HepG2 (cell line): ENCODE data around the gene INPP4B. TPM values are rescaled to one million over a fixed set of nuclear protein-coding genes. Genes with fewer than 3 reads are reported as not detected.

Experiments
- ATAC-seq: fragments of 200-7000 bp; cut with Tn5 transposase; 3 replicates; pipeline ENCODE4 v1.9.1; 2020; ENCODE audit warnings: mild to moderate bottlenecking, moderate library complexity
- BruUV-seq: library from RNA; stranded (reverse); fragments of 400-500 nt; replicated peaks from 2 replicates; lab custom pipeline; 2021; lab: Mats Ljungman, UMichigan
- CTCF ChIA-PET: fragments of 300-600 bp; formaldehyde crosslinking; extraction: SDS; loops from one replicate; lab custom pipeline; 2021; ENCODE audit warnings: low total read pairs, inconsistent platforms, low intra/inter-chr PET ratio; lab: Yijun Ruan, JAX
- POLR2A ChIA-PET: fragments of 350-600 bp; sonication (Branson Sonifier 250); formaldehyde crosslinking; loops from one replicate; lab custom pipeline; 2020; ENCODE audit warnings: antibody characterized with exemption, inconsistent platforms; lab: Yijun Ruan, JAX
- DNase-seq: peaks from one replicate; pipeline ENCODE4 v3.0.0-alpha.2; 2015; ENCODE audit warnings: low spot score
- FAIRE-seq: peaks from 3 replicates; lab custom pipeline; 2011; peaks lifted over from hg19 to GRCh38; lab: Jason Lieb, UNC
- H2AFZ ChIP-seq: one replicate; pipeline ENCODE4 v1.6.1; 2011; ENCODE audit warnings: low read length, inconsistent platforms
- H3K27ac ChIP-seq: fragments of 300-600 bp; 3 replicates; pipeline ENCODE4 v1.8.0; 2011; ENCODE audit warnings: mixed run types, mild to moderate bottlenecking, mixed read lengths, low read length, inconsistent platforms; ENCODE audit not compliant: insufficient read depth; ENCODE audit errors: extremely low read length
- H3K27me3 ChIP-seq, 2 experiments: fragments of 200-600 bp in 1 of 2; 2 replicates in 1 of 2; 3 replicates in 1 of 2; pipeline versions ENCODE4 v1.6.0 to v1.8.0; 2011; ENCODE audit warnings: low read length in 2 of 2, mild to moderate bottlenecking in 2 of 2, moderate library complexity in 2 of 2, inconsistent platforms in 1 of 2; ENCODE audit not compliant: insufficient read depth in 2 of 2, control insufficient read depth in 1 of 2
- H3K36me3 ChIP-seq, 2 experiments: fragments of 200-600 bp in 1 of 2; replicated peaks in 1 of 2; 2 replicates in 1 of 2; 3 replicates in 1 of 2; pipeline versions ENCODE4 v1.5.1 to v1.8.0; 2011; ENCODE audit warnings: low read length in 2 of 2, inconsistent platforms in 1 of 2; ENCODE audit not compliant: insufficient read depth in 2 of 2, control insufficient read depth in 1 of 2
- H3K4me1 ChIP-seq: 2 replicates; pipeline ENCODE4 v1.5.1; 2012; ENCODE audit warnings: low read length, inconsistent platforms; ENCODE audit not compliant: insufficient read depth
- H3K4me2 ChIP-seq: 2 replicates; pipeline ENCODE4 v1.6.0; 2011; ENCODE audit warnings: low read depth, low read length, inconsistent platforms
- H3K4me3 ChIP-seq, 3 experiments: fragments of 200-600 bp in 1 of 3; sonication (generic), shearing (Covaris generic) in 1 of 3; replicated peaks in 1 of 3; 2 replicates each; pipeline ENCODE4 v1.5.1; 2011 to 2016; ENCODE audit warnings: low read length in 3 of 3, inconsistent platforms in 2 of 3, low read depth in 2 of 3, mild to moderate bottlenecking in 2 of 3, control low read depth in 1 of 3, mixed read lengths in 1 of 3; ENCODE audit not compliant: insufficient read depth in 1 of 3
- H3K79me2 ChIP-seq: one replicate; pipeline ENCODE4 v1.6.1; 2011; ENCODE audit warnings: low read length, inconsistent platforms; ENCODE audit not compliant: insufficient read depth
- H3K9ac ChIP-seq: 2 replicates; pipeline ENCODE4 v1.6.0; 2011; ENCODE audit warnings: mild to moderate bottlenecking, low read depth, low read length, inconsistent platforms; ENCODE audit not compliant: insufficient read depth
- H3K9me3 ChIP-seq: 2 replicates; pipeline ENCODE4 v1.5.1; 2012; ENCODE audit warnings: mild to moderate bottlenecking, low read length
- H4K20me1 ChIP-seq: 2 replicates; pipeline ENCODE4 v1.6.0; 2011; ENCODE audit warnings: inconsistent platforms, mild to moderate bottlenecking, low read length, moderate library complexity; ENCODE audit not compliant: insufficient read depth
- HOXD1 ChIP-seq: sonication (generic); formaldehyde crosslinking; IDR thresholded peaks from 2 replicates; pipeline ENCODE4 v1.5.0; 2020; ENCODE audit warnings: missing genetic modification reagents
- PAWR ChIP-seq: sonication (generic); formaldehyde crosslinking; IDR thresholded peaks from 2 replicates; pipeline ENCODE4 v1.4.0; 2020; ENCODE audit warnings: missing genetic modification reagents, mild to moderate bottlenecking, borderline replicate concordance
- SIX4 ChIP-seq: sonication (generic); formaldehyde crosslinking; IDR thresholded peaks from 2 replicates; pipeline ENCODE4 v1.4.0; 2020; ENCODE audit warnings: missing genetic modification reagents
- SMARCC2 ChIP-seq: fragments of 450-650 bp; IDR thresholded peaks from 2 replicates; pipeline ENCODE4 v1.6.1; 2017; ENCODE audit warnings: antibody characterized with exemption, mild to moderate bottlenecking
- SNAI1 ChIP-seq: sonication (generic); formaldehyde crosslinking; IDR thresholded peaks from 2 replicates; pipeline ENCODE4 v1.5.0; 2020; ENCODE audit warnings: mild to moderate bottlenecking, missing genetic modification reagents, borderline replicate concordance
- TBX2 ChIP-seq: sonication (generic); formaldehyde crosslinking; IDR thresholded peaks from 2 replicates; pipeline ENCODE4 v1.5.0; 2020; ENCODE audit warnings: missing genetic modification reagents, mild to moderate bottlenecking, borderline replicate concordance
- WIZ ChIP-seq: sonication (generic); formaldehyde crosslinking; IDR thresholded peaks from 2 replicates; pipeline ENCODE4 v1.5.1; 2020; ENCODE audit warnings: mild to moderate bottlenecking, missing genetic modification reagents
- ZNF30 ChIP-seq: sonication (generic); formaldehyde crosslinking; IDR thresholded peaks from 2 replicates; pipeline ENCODE4 v1.5.0; 2020; ENCODE audit warnings: mild to moderate bottlenecking, missing genetic modification reagents
- ZNF446 ChIP-seq: sonication (generic); formaldehyde crosslinking; IDR thresholded peaks from 2 replicates; pipeline ENCODE4 v1.5.0; 2020; ENCODE audit warnings: mild to moderate bottlenecking, missing genetic modification reagents
- ZNF614 ChIP-seq: IDR thresholded peaks from 2 replicates; pipeline ENCODE4 v1.6.1; 2018; ENCODE audit warnings: missing biosample characterization, missing genetic modification reagents, inconsistent platforms, borderline replicate concordance
- ZNF644 ChIP-seq: IDR thresholded peaks from 2 replicates; pipeline ENCODE4 v1.6.1; 2016; ENCODE audit warnings: low read depth
- ZSCAN21 ChIP-seq: sonication (generic); formaldehyde crosslinking; IDR thresholded peaks from 2 replicates; pipeline ENCODE4 v1.8.0; 2022; ENCODE audit warnings: mild to moderate bottlenecking, missing genetic modification reagents, moderate library complexity, borderline replicate concordance
- WGBS: methylation state at CpG from one replicate; pipeline ENCODE4 v1.1.6; 2017; ENCODE audit warnings: low lambda C conversion rate; 5-methylcytosine and 5-hydroxymethylcytosine counted together
- in situ Hi-C: cut with HindIII; loops from 2 replicates; pipeline ENCODE4 v1.10.0; 2017; ENCODE audit warnings: low pct_unique_long_range_greater_than_20kb; ENCODE audit not compliant: extremely low pct_ligation_motif_present
- intact Hi-C: fragments of 100-400 bp; cut with micrococcal nuclease; formaldehyde crosslinking; loops from one replicate; pipeline ENCODE4 v1.10.0; 2022; ENCODE audit not compliant: unreplicated experiment
- polyA plus RNA-seq, 8 experiments: library from polyadenylated mRNA; depleted of rRNA in 3 of 8; stranded (reverse) in 7 of 8; unstranded in 1 of 8; fragments of >200 nt; fragmentation: Illumina TruSeq in 4 of 8; extraction: Trizol in 4 of 8; gene quantifications; 2 replicates each; pipeline versions ENCODE4 v1.2.1 to v1.2.3, GENCODE V29; 2011 to 2016; ENCODE audit warnings: low read depth in 4 of 8, missing spikeins in 1 of 8, mixed read lengths in 1 of 8; ENCODE audit not compliant: insufficient read depth in 1 of 8
- total RNA-seq, 5 experiments: library from RNA; depleted of rRNA; stranded (reverse); fragments of >200 nt; fragmentation: Illumina TruSeq; extraction: Trizol; gene quantifications; 2 replicates each; pipeline ENCODE4 v1.2.3, GENCODE V29; 2016; ENCODE audit warnings: low read depth in 1 of 5
- TF ChIP-seq, protein P1 (sequence below): IDR thresholded peaks from 2 replicates; pipeline ENCODE4 v1.6.1; 2016; ENCODE audit warnings: missing compliant biosample characterization, missing genetic modification reagents, borderline replicate concordance
- TF ChIP-seq, protein P2 (sequence below): sonication (generic); formaldehyde crosslinking; IDR thresholded peaks from 2 replicates; pipeline ENCODE4 v1.8.0; 2022; ENCODE audit warnings: mild to moderate bottlenecking, missing genetic modification reagents, moderate library complexity
- TF ChIP-seq, protein P3 (sequence below): sonication (generic); formaldehyde crosslinking; IDR thresholded peaks from 2 replicates; pipeline ENCODE4 v1.4.0; 2020; ENCODE audit warnings: missing genetic modification reagents, borderline replicate concordance
- TF ChIP-seq, protein P4 (sequence below): sonication (generic); formaldehyde crosslinking; IDR thresholded peaks from 2 replicates; pipeline ENCODE4 v1.4.0; 2020; ENCODE audit warnings: mild to moderate bottlenecking, missing genetic modification reagents, borderline replicate concordance

The INPP4B gene
- total and polyA plus RNA-seq, 2 of the 13 experiments (the other 11 are each of a cell fraction or from before 2014, with no cell fraction given): not detected

DNA sequence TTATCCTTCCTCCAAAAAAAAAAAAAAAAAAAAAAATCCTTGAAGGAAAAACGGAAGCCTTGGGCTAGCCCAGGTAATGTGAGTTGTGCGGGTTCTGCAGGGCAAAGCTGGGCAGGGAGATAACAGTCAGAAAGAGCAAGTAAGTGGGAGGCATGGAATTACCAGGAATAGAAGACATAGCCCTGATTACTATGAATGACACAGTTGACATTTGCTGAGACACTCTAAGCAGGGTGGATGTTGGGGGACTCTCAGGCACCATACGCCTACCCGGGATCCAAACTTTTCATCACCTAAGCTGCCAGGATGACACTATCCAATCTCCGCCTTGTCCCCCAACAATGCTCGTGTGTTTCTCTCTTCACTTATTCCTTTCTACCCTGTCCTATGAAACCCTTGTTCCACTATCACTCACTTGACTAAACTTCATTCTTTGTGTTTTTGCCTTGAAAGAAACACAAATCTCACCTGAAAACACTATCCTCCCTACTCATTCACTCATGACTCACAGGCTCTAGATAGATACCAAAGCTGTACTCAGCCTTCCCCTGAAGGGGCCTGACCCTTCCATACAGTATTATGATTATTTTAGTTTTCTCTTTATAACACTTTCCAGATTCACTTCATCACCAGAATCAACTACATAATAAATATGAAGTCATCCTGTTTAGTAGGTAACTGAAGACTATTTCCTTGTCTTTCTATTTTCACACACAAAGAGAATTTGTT lies 158.4 kb downstream of the INPP4B start:
- no TSS peak for BruUV-seq
- FAIRE-seq: no peak
- ChIA-PET CTCF (no interaction called here), POLR2A (no interaction called here)
- Histone ChIP-seq H3K27ac (no peak overlapping the region), H3K4me2 (no peak overlapping the region), H3K9me3 (peaks cover 10% of the 10 kb centered on the region), H4K20me1 (no peaks in the 10 kb centered on the region), H3K27me3 (no peaks in the 10 kb centered on the region), H2AFZ (no peak overlapping the region), H3K4me3 (no peak overlapping the region), H3K9ac (no peak overlapping the region), H3K79me2 (no peaks in the 10 kb centered on the region), H3K4me1 (no peaks in the 10 kb centered on the region), H3K36me3 (no peaks in the 10 kb centered on the region)
- in situ Hi-C loops (no loop called here), intact Hi-C loops (no loop called here)
- DNase-seq: no peak
- no peak for ATAC-seq
- WGBS: 2% methylated on average over 5 of the region's 6 CpGs
- TF ChIP-seq ZSCAN21 (CRISPR knock-in tag): no peak
- TF ChIP-seq, protein P1, sequence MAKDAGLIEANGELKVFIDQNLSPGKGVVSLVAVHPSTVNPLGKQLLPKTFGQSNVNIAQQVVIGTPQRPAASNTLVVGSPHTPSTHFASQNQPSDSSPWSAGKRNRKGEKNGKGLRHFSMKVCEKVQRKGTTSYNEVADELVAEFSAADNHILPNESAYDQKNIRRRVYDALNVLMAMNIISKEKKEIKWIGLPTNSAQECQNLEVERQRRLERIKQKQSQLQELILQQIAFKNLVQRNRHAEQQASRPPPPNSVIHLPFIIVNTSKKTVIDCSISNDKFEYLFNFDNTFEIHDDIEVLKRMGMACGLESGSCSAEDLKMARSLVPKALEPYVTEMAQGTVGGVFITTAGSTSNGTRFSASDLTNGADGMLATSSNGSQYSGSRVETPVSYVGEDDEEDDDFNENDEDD (CRISPR knock-in tag): no peak
- no peak for TF ChIP-seq PAWR (CRISPR knock-in tag)
- no peak for TF ChIP-seq ZNF446 (CRISPR knock-in tag)
- TF ChIP-seq ZNF614 (CRISPR knock-in tag): no peak
- TF ChIP-seq WIZ (CRISPR knock-in tag): no peak
- TF ChIP-seq SMARCC2: no peak
- TF ChIP-seq, protein P2, sequence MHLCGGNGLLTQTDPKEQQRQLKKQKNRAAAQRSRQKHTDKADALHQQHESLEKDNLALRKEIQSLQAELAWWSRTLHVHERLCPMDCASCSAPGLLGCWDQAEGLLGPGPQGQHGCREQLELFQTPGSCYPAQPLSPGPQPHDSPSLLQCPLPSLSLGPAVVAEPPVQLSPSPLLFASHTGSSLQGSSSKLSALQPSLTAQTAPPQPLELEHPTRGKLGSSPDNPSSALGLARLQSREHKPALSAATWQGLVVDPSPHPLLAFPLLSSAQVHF: no peak
- no peak for TF ChIP-seq ZNF644 (CRISPR knock-in tag)
- TF ChIP-seq HOXD1 (CRISPR knock-in tag): no peak
- TF ChIP-seq SIX4 (CRISPR knock-in tag): no peak
- TF ChIP-seq, protein P3, sequence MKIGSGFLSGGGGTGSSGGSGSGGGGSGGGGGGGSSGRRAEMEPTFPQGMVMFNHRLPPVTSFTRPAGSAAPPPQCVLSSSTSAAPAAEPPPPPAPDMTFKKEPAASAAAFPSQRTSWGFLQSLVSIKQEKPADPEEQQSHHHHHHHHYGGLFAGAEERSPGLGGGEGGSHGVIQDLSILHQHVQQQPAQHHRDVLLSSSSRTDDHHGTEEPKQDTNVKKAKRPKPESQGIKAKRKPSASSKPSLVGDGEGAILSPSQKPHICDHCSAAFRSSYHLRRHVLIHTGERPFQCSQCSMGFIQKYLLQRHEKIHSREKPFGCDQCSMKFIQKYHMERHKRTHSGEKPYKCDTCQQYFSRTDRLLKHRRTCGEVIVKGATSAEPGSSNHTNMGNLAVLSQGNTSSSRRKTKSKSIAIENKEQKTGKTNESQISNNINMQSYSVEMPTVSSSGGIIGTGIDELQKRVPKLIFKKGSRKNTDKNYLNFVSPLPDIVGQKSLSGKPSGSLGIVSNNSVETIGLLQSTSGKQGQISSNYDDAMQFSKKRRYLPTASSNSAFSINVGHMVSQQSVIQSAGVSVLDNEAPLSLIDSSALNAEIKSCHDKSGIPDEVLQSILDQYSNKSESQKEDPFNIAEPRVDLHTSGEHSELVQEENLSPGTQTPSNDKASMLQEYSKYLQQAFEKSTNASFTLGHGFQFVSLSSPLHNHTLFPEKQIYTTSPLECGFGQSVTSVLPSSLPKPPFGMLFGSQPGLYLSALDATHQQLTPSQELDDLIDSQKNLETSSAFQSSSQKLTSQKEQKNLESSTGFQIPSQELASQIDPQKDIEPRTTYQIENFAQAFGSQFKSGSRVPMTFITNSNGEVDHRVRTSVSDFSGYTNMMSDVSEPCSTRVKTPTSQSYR (CRISPR knock-in tag): no peak
- TF ChIP-seq TBX2 (CRISPR knock-in tag): no peak
- TF ChIP-seq SNAI1 (CRISPR knock-in tag): no peak
- TF ChIP-seq, protein P4, sequence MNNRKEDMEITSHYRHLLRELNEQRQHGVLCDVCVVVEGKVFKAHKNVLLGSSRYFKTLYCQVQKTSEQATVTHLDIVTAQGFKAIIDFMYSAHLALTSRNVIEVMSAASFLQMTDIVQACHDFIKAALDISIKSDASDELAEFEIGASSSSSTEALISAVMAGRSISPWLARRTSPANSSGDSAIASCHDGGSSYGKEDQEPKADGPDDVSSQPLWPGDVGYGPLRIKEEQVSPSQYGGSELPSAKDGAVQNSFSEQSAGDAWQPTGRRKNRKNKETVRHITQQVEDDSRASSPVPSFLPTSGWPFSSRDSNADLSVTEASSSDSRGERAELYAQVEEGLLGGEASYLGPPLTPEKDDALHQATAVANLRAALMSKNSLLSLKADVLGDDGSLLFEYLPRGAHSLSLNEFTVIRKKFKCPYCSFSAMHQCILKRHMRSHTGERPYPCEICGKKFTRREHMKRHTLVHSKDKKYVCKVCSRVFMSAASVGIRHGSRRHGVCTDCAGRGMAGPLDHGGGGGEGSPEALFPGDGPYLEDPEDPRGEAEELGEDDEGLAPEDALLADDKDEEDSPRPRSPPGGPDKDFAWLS (CRISPR knock-in tag): no peak
- no peak for TF ChIP-seq ZNF30 (CRISPR knock-in tag)
- TF ChIP-seq, all 625 proteins: peak for 0
